K562 (cell line): ENCODE measurements around the gene SHANK1. TPM values are rescaled to one million over a fixed set of nuclear protein-coding genes. Genes with fewer than 3 reads are reported as not detected.

ENCODE experiments used
- BRD9 ChIP-seq: fragments of 450-650 bp; IDR thresholded peaks from 2 replicates; pipeline ENCODE4 v1.6.1; 2018; ENCODE audit warnings: low read depth; ENCODE audit not compliant: partially characterized antibody
- EGR1 ChIP-seq: fragments of 450-650 bp; conservative IDR thresholded peaks from 2 replicates; pipeline ENCODE4 v1.6.1; 2017; ENCODE audit warnings: mild to moderate bottlenecking
- MAFK ChIP-seq: IDR thresholded peaks from 2 replicates; pipeline ENCODE4 v1.6.1; 2011; ENCODE audit warnings: low read length, improper control_type of control experiment
- MYBL2 ChIP-seq, 2 experiments: fragments of 450-650 bp in 1 of 2; sonication (generic) in 1 of 2; formaldehyde crosslinking in 1 of 2; IDR thresholded peaks; 2 replicates each; pipeline versions ENCODE4 v1.6.1 to v1.8.1; 2017 to 2022; ENCODE audit warnings: borderline replicate concordance in 1 of 2, inconsistent platforms in 1 of 2, low read depth in 1 of 2, mild to moderate bottlenecking in 1 of 2, missing genetic modification reagents in 1 of 2, moderate library complexity in 1 of 2
- PPARD ChIP-seq: fragments of 250-450 bp; sonication (Bioruptor Pico); IDR thresholded peaks from 2 replicates; pipeline ENCODE4 v1.8.0; 2022; ENCODE audit warnings: inconsistent platforms, mild to moderate bottlenecking, moderate library complexity
- ZNF354B ChIP-seq: fragments of 250-450 bp; sonication (Bioruptor Pico); IDR thresholded peaks from 2 replicates; pipeline ENCODE4 v1.4.0; 2020
- ZNF561 ChIP-seq: fragments of 450-650 bp; formaldehyde crosslinking; conservative IDR thresholded peaks from 2 replicates; pipeline ENCODE4 v1.4.0; 2020; ENCODE audit warnings: mild to moderate bottlenecking, moderate library complexity
- ZNF57 ChIP-seq: fragments of 450-650 bp; formaldehyde crosslinking; IDR thresholded peaks from 2 replicates; pipeline ENCODE4 v1.4.0; 2020; ENCODE audit warnings: mild to moderate bottlenecking, moderate library complexity
- polyA plus RNA-seq, 8 experiments: library from polyadenylated mRNA; depleted of rRNA in 4 of 8; stranded (reverse) in 5 of 8; unstranded in 3 of 8; fragments of >200 nt; fragmentation: Nextera tagmentation in 2 of 8; fragmentation: Illumina TruSeq in 1 of 8; extraction: Ambion mirVana in 2 of 8; extraction: Trizol in 1 of 8; gene quantifications; 2 replicates each; pipeline versions ENCODE4 v1.2.1 to v1.2.3, GENCODE V29; 2011 to 2014; ENCODE audit warnings: inconsistent platforms in 1 of 8, missing spikeins in 1 of 8
- total RNA-seq, 7 experiments: library from RNA; depleted of rRNA in 6 of 7; stranded (reverse); fragments of >200 nt in 6 of 7; fragmentation: Illumina TruSeq in 2 of 7; extraction: Trizol in 2 of 7; gene quantifications; 2 replicates each; pipeline versions ENCODE4 v1.2.1 to v1.2.3, GENCODE V29; 2011 to 2021; ENCODE audit warnings: low replicate concordance in 1 of 7
- TF ChIP-seq, protein P1 (sequence below), 2 experiments: IDR thresholded peaks in 1 of 2; conservative IDR thresholded peaks in 1 of 2; 2 replicates each; pipeline ENCODE4 v1.6.1; 2016; ENCODE audit warnings: low read depth in 2 of 2, mild to moderate bottlenecking in 1 of 2, missing compliant biosample characterization in 1 of 2, missing genetic modification characterization in 1 of 2, moderate library complexity in 1 of 2
- TF ChIP-seq, protein P2 (sequence below): fragments of 250-450 bp; sonication (Bioruptor Pico); IDR thresholded peaks from 2 replicates; pipeline ENCODE4 v1.5.1; 2021; ENCODE audit warnings: mild to moderate bottlenecking

SHANK1 gene
- total and polyA plus RNA-seq, 9 of the 15 experiments (the other 6 are each of a cell fraction or from before 2014, with no cell fraction given) = 0.33 to 1.3 (median 0.55) TPM; not detected in 2

DNA sequence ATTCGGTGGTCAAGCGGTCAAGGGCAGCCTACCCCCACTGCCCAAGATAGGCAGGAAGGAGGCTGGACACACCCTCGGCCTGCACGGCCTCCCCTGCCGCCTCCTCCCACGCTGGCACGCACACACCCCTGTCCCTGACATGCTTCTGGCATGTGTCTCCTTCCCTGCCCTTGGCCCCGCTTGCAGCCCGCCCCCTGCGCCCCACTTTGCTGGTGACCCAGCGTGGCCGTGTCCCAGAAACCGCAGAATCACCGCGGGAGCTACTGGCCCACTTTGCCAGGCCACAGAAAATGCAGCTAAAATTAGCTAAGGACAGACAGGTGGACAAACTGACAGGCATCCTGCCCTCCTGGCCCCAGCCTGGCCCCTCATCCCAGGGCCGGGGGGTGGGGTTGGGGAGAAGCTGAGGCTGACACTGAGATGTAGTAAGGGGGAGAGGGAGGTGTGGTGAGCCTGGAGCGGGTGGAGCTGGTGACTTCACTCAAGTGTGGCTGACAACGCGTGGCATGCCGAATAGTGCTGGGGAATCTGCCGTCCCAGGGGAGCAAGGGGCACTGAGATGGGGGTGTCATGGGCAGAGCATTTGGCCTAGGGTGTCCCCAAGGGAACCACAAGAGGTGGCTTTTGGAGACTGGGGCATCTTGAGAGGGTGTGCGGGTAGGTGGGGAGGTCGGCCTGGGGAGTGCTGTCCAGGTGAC is 2.4 kb downstream of the SHANK1 start (continued):
- TF ChIP-seq, protein P1, sequence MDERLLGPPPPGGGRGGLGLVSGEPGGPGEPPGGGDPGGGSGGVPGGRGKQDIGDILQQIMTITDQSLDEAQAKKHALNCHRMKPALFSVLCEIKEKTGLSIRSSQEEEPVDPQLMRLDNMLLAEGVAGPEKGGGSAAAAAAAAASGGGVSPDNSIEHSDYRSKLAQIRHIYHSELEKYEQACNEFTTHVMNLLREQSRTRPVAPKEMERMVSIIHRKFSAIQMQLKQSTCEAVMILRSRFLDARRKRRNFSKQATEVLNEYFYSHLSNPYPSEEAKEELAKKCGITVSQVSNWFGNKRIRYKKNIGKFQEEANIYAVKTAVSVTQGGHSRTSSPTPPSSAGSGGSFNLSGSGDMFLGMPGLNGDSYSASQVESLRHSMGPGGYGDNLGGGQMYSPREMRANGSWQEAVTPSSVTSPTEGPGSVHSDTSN (CRISPR knock-in tag; IDR thresholded peaks at IDR 0.05; ENCODE audit: low read depth) = no peak
- TF ChIP-seq, protein P1 (tag; conservative IDR thresholded peaks at IDR 0.05; ENCODE audit: low read depth) = no peak
- TF ChIP-seq MAFK (no peak), EGR1 (peak; percentile 34), ZNF57 (CRISPR knock-in tag) (no peak), PPARD (CRISPR knock-in tag) (no peak), BRD9 (no peak), ZNF354B (CRISPR knock-in tag) (no peak), ZNF561 (CRISPR knock-in tag) (no peak), MYBL2 (IDR thresholded peaks at IDR 0.05; ENCODE audit: low read depth) (no peak), MYBL2 (CRISPR knock-in tag; IDR thresholded peaks at IDR 0.05; ENCODE audit: borderline replicate concordance) (no peak)
- TF ChIP-seq, protein P2, sequence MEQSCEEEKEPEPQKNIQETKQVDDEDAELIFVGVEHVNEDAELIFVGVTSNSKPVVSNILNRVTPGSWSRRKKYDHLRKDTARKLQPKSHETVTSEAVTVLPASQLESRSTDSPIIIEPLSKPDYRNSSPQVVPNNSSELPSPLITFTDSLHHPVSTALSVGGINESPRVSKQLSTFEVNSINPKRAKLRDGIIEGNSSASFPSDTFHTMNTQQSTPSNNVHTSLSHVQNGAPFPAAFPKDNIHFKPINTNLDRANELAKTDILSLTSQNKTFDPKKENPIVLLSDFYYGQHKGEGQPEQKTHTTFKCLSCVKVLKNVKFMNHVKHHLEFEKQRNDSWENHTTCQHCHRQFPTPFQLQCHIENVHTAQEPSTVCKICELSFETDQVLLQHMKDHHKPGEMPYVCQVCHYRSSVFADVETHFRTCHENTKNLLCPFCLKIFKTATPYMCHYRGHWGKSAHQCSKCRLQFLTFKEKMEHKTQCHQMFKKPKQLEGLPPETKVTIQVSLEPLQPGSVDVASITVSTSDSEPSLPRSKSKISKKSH (CRISPR knock-in tag) = no peak
- TF ChIP-seq, all 486 proteins: peak for 3
